Peyer's patch (tissue), 4 donors: ENCODE measurements around the gene ALDH2. TPM values are rescaled to one million over a fixed set of nuclear protein-coding genes. Genes with fewer than 3 reads are reported as not detected.
"Not testable (repeated sequence)": the region's sequence is repeated elsewhere in the genome, so short reads cannot be mapped to it uniquely, and the experiment has no call there.

Experiments used
- DNase-seq, 3 donors: peaks; one replicate each; pipeline ENCODE4 v3.0.0-alpha.2; 2017 to 2019
- H3K27ac ChIP-seq, 4 donors: fragments of 200-600 bp; sonication (generic); one replicate each; pipeline ENCODE4 v1.5.1; 2016 to 2019
- H3K27me3 ChIP-seq, 2 donors: fragments of 200-600 bp; sonication (generic); one replicate each; pipeline ENCODE4 v1.5.1; 2019
- H3K36me3 ChIP-seq, 3 donors: fragments of 200-600 bp; sonication (generic); one replicate each; pipeline ENCODE4 v1.5.1; 2016 to 2019
- H3K4me1 ChIP-seq, 4 donors: fragments of 200-600 bp; sonication (generic); one replicate each; pipeline ENCODE4 v1.5.1; 2016 to 2019
- H3K4me3 ChIP-seq, 4 donors: fragments of 200-600 bp; sonication (generic); 1 replicate in 3 of 4; 2 replicates in 1 of 4; pipeline ENCODE4 v1.5.1; 2016 to 2019; ENCODE audit warnings: mild to moderate bottlenecking in 1 of 4
- H3K9me3 ChIP-seq, 4 donors: fragments of 200-600 bp; sonication (generic); one replicate each; pipeline ENCODE4 v1.5.1; 2016 to 2019; ENCODE audit warnings: mild to moderate bottlenecking in 1 of 4
- CTCF ChIP-seq, 6 experiments: fragments of 450-650 bp in 4 of 6; fragments of 200-600 bp in 2 of 6; sonication (generic) in 1 of 6; IDR thresholded peaks; one replicate each; pipeline ENCODE4 v1.5.1; 2017 to 2019; ENCODE audit warnings: antibody characterized with exemption in 6 of 6, mild to moderate bottlenecking in 3 of 6, moderate library complexity in 1 of 6
- POLR2A ChIP-seq, 2 donors: fragments of 450-650 bp; IDR thresholded peaks; one replicate each; pipeline ENCODE4 v1.5.1; 2017; ENCODE audit warnings: antibody characterized with exemption in 2 of 2, mild to moderate bottlenecking in 2 of 2, moderate library complexity in 2 of 2
- total RNA-seq, 4 donors: library from RNA; depleted of rRNA; stranded (reverse); fragments of >200 nt; gene quantifications; one replicate each; pipeline ENCODE4 v1.1.0, GENCODE V29; 2016

Gene ALDH2
- total RNA-seq, 4 donors from 2014 or later, result 118 to 215 (median 177) TPM

GRCh38 chr12:111825509-111825908, 58.8 kb downstream of the ALDH2 start:
- H3K4me1 ChIP-seq, result peaks cover 0 to 22% (median 0%) of the 10 kb centered on the region in 4 donors
- no peak for DNase-seq
- H3K27ac ChIP-seq, result no peak overlapping the region
- H3K27me3 ChIP-seq, result no peaks in the 10 kb centered on the region
- TF ChIP-seq CTCF (IDR thresholded peaks at IDR 0.05) (no peak), POLR2A (IDR thresholded peaks at IDR 0.05) (no peak)
- H3K36me3 ChIP-seq, result no peaks in the 10 kb centered on the region
- H3K9me3 ChIP-seq, result no peaks in the 10 kb centered on the region
- no peak overlapping the region for H3K4me3 ChIP-seq

GRCh38 chr12:111826316-111826715, 59.6 kb downstream of the ALDH2 start:
- no peaks in the 10 kb centered on the region for H3K27me3 ChIP-seq
- TF ChIP-seq POLR2A (IDR thresholded peaks at IDR 0.05), result no peak
- TF ChIP-seq CTCF (IDR thresholded peaks at IDR 0.05), result no peak
- H3K27ac ChIP-seq, result no peak overlapping the region
- no peak overlapping the region for H3K4me3 ChIP-seq
- DNase-seq, result no peak
- H3K9me3 ChIP-seq, result no peaks in the 10 kb centered on the region
- no peaks in the 10 kb centered on the region for H3K36me3 ChIP-seq
- peaks cover 0 to 20% (median 0%) of the 10 kb centered on the region in 4 donors for H3K4me1 ChIP-seq

DNA sequence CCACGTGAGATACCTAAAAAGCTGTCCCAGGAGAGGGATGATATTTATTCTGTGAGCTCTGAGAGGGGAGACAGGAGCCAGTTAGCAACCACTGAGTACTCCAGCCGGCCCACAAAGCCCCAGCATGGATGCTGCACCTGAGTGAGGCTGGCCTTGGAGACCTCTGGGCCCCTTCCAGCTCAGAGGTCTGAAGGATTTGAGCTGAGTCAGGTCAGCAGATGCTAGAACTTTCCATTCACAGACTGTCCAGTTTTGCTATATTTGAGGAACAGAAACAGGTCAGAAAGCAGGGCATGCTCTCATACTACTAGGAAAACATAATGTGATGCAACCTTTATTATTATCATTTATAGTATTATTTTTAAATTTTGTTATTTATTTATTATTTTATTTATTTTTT, 60.3 kb downstream of the ALDH2 start:
- no peaks in the 10 kb centered on the region for H3K9me3 ChIP-seq
- H3K27me3 ChIP-seq, result no peaks in the 10 kb centered on the region
- no peak overlapping the region for H3K4me3 ChIP-seq
- no peak for DNase-seq
- no peak for TF ChIP-seq CTCF (IDR thresholded peaks at IDR 0.05)
- TF ChIP-seq POLR2A (IDR thresholded peaks at IDR 0.05), result no peak
- no peaks in the 10 kb centered on the region for H3K36me3 ChIP-seq
- no peak overlapping the region for H3K27ac ChIP-seq
- H3K4me1 ChIP-seq, result peaks cover 0 to 20% (median 0%) of the 10 kb centered on the region in 4 donors

DNA sequence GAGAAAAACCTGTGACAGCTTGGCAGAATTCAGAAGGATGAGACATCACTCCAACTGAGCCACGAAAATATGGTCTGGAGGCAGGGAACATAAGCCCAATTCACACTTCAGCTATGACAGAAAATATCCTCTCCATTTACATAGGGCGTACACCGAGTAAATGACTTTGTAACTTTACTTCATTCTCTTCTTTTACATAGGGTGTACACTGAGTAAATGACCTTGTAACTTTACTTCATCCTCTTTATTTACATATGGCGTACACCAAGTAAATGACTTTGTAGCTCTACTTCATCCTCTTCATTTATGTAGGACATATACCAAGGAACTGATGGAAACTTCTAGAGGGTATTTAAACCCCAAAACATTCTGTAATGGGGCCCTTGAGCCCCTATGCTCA, 61.2 kb downstream of the ALDH2 start:
- Histone ChIP-seq H3K27ac (no peak overlapping the region), H3K27me3 (no peaks in the 10 kb centered on the region), H3K36me3 (no peaks in the 10 kb centered on the region), H3K9me3 (no peaks in the 10 kb centered on the region), H3K4me3 (no peak overlapping the region), H3K4me1 (peaks cover 0 to 16% (median 0%) of the 10 kb centered on the region in 4 donors)
- TF ChIP-seq POLR2A (IDR thresholded peaks at IDR 0.05) (no peak), CTCF (IDR thresholded peaks at IDR 0.05) (no peak)
- DNase-seq, result no peak

DNA sequence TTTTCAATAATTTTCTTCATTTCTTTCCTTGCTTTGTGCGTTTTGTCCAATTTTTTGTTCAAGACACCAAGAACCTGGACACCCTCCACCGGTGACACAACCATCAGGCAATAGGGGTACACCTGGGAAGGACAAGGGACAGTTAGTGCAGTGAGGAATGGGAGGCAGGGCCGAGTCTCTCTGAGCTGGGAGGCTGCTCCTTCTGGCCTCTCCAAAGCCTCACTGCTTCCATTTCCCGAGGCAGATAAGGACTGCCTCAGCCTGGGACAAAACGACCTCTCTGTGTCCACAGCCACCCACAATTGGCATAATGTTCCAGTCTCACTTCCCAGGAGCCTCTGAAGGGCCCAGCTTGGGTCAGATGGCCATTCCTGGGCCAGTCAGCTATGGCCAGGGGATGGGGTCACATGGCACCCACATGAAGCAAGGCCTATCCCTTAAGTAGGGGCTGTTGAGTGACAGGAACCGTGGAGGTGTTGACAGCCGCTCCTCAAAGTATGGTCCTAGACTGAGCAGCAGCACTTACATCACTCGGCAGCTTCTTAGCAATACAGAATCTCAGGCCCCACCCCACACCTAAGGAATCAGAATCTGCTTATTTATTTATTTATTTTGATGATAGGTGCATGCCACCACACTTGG, 61.7 kb downstream of the ALDH2 start:
- Histone ChIP-seq H3K4me1 (peaks cover 0 to 11% (median 0%) of the 10 kb centered on the region in 4 donors), H3K4me3 (no peak overlapping the region), H3K27ac (no peak overlapping the region), H3K9me3 (no peaks in the 10 kb centered on the region), H3K27me3 (no peaks in the 10 kb centered on the region), H3K36me3 (no peaks in the 10 kb centered on the region)
- no peak for TF ChIP-seq CTCF (IDR thresholded peaks at IDR 0.05)
- no peak for TF ChIP-seq POLR2A (IDR thresholded peaks at IDR 0.05)
- DNase-seq, result no peak

DNA sequence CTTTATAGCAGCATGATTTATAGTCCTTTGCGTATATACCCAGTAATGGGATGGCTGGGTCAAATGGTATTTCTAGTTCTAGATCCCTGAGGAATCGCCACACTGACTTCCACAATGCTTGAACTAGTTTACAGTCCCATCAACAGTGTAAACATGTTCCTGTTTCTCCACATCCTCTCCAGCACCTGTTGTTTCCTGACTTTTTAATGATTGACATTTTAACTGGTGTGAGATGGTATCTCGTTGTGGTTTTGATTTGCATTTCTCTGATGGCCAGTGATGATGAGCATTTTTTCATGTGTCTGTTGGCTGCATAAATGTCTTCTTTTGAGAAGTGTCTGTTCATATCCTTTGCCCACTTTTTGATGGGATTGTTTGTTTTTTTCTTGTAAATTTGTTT, 62.9 kb downstream of the ALDH2 start:
- not testable (repeated sequence) for H3K27ac ChIP-seq, H3K36me3 ChIP-seq, H3K27me3 ChIP-seq, DNase-seq, H3K9me3 ChIP-seq, H3K4me3 ChIP-seq, H3K4me1 ChIP-seq

- peak overlapping the region in 2 of 4 donors; percentile 39 to 50 for H3K27ac ChIP-seq
- peak in 2 of 3 donors; percentile 54 for DNase-seq
- peak overlapping the region in 2 of 4 donors; percentile 19 to 24 for H3K4me3 ChIP-seq
Observed at GRCh38 chr12:111834740-111835386, 68.1 kb downstream of the ALDH2 start.

GRCh38 chr12:111835531-111836181, 68.9 kb downstream of the ALDH2 start:
- DNase-seq, H3K9me3 ChIP-seq, H3K36me3 ChIP-seq, H3K4me3 ChIP-seq, H3K27me3 ChIP-seq: not testable (repeated sequence)
- Histone ChIP-seq H3K27ac (peak overlapping the region in 2 of 4 donors; percentile 39 to 50), H3K4me1 (peaks cover 0 to 12% (median 4%) of the 10 kb centered on the region in 4 donors)

More at GRCh38 chr12:111834740-111835386, 68.1 kb downstream of the ALDH2 start:
- H3K9me3 ChIP-seq, H3K36me3 ChIP-seq, H3K27me3 ChIP-seq, H3K4me1 ChIP-seq: not testable (repeated sequence)
